HUES48 (cell line): ENCODE data around the gene ASZ1.
"Not testable (repeated sequence)": the region's sequence is repeated elsewhere in the genome, so short reads cannot be mapped to it uniquely, and the experiment has no call there.

Source experiments
- H3K27ac ChIP-seq: one replicate; pipeline ENCODE4 v1.7.0; 2013; ENCODE audit warnings: low read depth, low read length, inconsistent platforms
- H3K27me3 ChIP-seq: 2 replicates; pipeline ENCODE4 v1.6.1; 2013; ENCODE audit warnings: mild to moderate bottlenecking, low read length; ENCODE audit not compliant: control insufficient read depth, insufficient read depth
- H3K36me3 ChIP-seq: 2 replicates; pipeline ENCODE4 v1.6.1; 2013; ENCODE audit warnings: low read length; ENCODE audit not compliant: control insufficient read depth, insufficient read depth
- H3K4me1 ChIP-seq: 2 replicates; pipeline ENCODE4 v1.6.1; 2013; ENCODE audit warnings: mild to moderate bottlenecking, low read length; ENCODE audit not compliant: control insufficient read depth, insufficient read depth
- H3K4me3 ChIP-seq: 2 replicates; pipeline ENCODE4 v1.5.1; 2013; ENCODE audit warnings: mild to moderate bottlenecking, low read depth, low read length
- H3K9ac ChIP-seq: 2 replicates; pipeline ENCODE4 v1.6.1; 2013; ENCODE audit warnings: mild to moderate bottlenecking, low read depth, low read length, moderate library complexity
- H3K9me3 ChIP-seq: 2 replicates; pipeline ENCODE4 v1.6.1; 2013; ENCODE audit warnings: low read length; ENCODE audit not compliant: control insufficient read depth, insufficient read depth

The ASZ1 gene

GRCh38 chr7:117427258-117427701, at the start of gene ASZ1:
TSS of gene ASZ1 (minus strand) at chr7:117427493. CDS start at chr7:117427460, 33 bp downstream.
- H3K27me3 ChIP-seq = no peaks in the 10 kb centered on the region
- no peaks in the 10 kb centered on the region for H3K36me3 ChIP-seq
- H3K9me3 ChIP-seq = no peaks in the 10 kb centered on the region
- H3K9ac ChIP-seq = no peak within 1 kb of the TSS
- H3K27ac ChIP-seq = no peak within 1 kb of the TSS
- H3K4me1 ChIP-seq = no peaks in the 10 kb centered on the region
- no peak within 1 kb of the TSS for H3K4me3 ChIP-seq

- H3K36me3 ChIP-seq = no peaks in the 10 kb centered on the region
- peaks cover 39% of the 10 kb centered on the region for H3K27me3 ChIP-seq
- H3K27ac ChIP-seq = no peak overlapping the region
These were observed 49.4 kb upstream of the ASZ1 start for GRCh38 chr7:117476557-117477215.

GRCh38 chr7:117472335-117472734, 45.0 kb upstream of the ASZ1 start:
- no peak overlapping the region for H3K4me3 ChIP-seq
- no peak overlapping the region for H3K27ac ChIP-seq
- H3K9me3 ChIP-seq = no peaks in the 10 kb centered on the region
- H3K9ac ChIP-seq = no peak overlapping the region
- H3K27me3 ChIP-seq = peaks cover 2% of the 10 kb centered on the region; the same call in 1 of the 2 replicates
- H3K36me3 ChIP-seq = no peaks in the 10 kb centered on the region
- peaks cover 5% of the 10 kb centered on the region; the same call in 1 of the 2 replicates for H3K4me1 ChIP-seq

More at GRCh38 chr7:117476557-117477215, 49.4 kb upstream of the ASZ1 start:
- H3K4me1 ChIP-seq = peaks cover 24% of the 10 kb centered on the region
- H3K9me3 ChIP-seq = no peaks in the 10 kb centered on the region
- H3K4me3 ChIP-seq = no peak overlapping the region
- no peak overlapping the region for H3K9ac ChIP-seq

GRCh38 chr7:117470777-117471176, 43.5 kb upstream of the ASZ1 start:
- Histone ChIP-seq H3K27ac (no peak overlapping the region), H3K9me3 (no peaks in the 10 kb centered on the region), H3K27me3 (no peaks in the 10 kb centered on the region), H3K9ac (no peak overlapping the region), H3K4me3 (no peak overlapping the region), H3K36me3 (no peaks in the 10 kb centered on the region), H3K4me1 (peaks cover 5% of the 10 kb centered on the region; the same call in 1 of the 2 replicates)

GRCh38 chr7:117468174-117468573, 40.9 kb upstream of the ASZ1 start:
- H3K4me1 ChIP-seq = peaks cover 4% of the 10 kb centered on the region; the same call in 1 of the 2 replicates
- H3K9ac ChIP-seq = no peak overlapping the region
- no peaks in the 10 kb centered on the region for H3K36me3 ChIP-seq
- no peaks in the 10 kb centered on the region for H3K9me3 ChIP-seq
- H3K27ac ChIP-seq = no peak overlapping the region
- no peaks in the 10 kb centered on the region for H3K27me3 ChIP-seq
- no peak overlapping the region for H3K4me3 ChIP-seq

- not testable (repeated sequence) for H3K36me3 ChIP-seq, H3K27me3 ChIP-seq, H3K9ac ChIP-seq, H3K4me3 ChIP-seq, H3K27ac ChIP-seq, H3K9me3 ChIP-seq, H3K4me1 ChIP-seq
These were observed 33.5 kb upstream of the ASZ1 start for GRCh38 chr7:117460815-117461214.

GRCh38 chr7:117459735-117460134, 32.4 kb upstream of the ASZ1 start:
- no peaks in the 10 kb centered on the region for H3K36me3 ChIP-seq
- H3K4me1 ChIP-seq = no peaks in the 10 kb centered on the region
- no peaks in the 10 kb centered on the region for H3K9me3 ChIP-seq
- no peak overlapping the region for H3K9ac ChIP-seq
- no peak overlapping the region for H3K4me3 ChIP-seq
- H3K27me3 ChIP-seq = no peaks in the 10 kb centered on the region
- H3K27ac ChIP-seq = no peak overlapping the region

- Histone ChIP-seq H3K27ac (no peak overlapping the region), H3K4me1 (no peaks in the 10 kb centered on the region), H3K36me3 (no peaks in the 10 kb centered on the region)
These were observed 31.8 kb upstream of the ASZ1 start for GRCh38 chr7:117458977-117459583.

GRCh38 chr7:117448655-117449054, 21.4 kb upstream of the ASZ1 start:
- no peak overlapping the region for H3K9ac ChIP-seq
- no peaks in the 10 kb centered on the region for H3K4me1 ChIP-seq
- H3K36me3 ChIP-seq = no peaks in the 10 kb centered on the region
- H3K9me3 ChIP-seq = no peaks in the 10 kb centered on the region
- H3K4me3 ChIP-seq = no peak overlapping the region
- no peaks in the 10 kb centered on the region for H3K27me3 ChIP-seq
- no peak overlapping the region for H3K27ac ChIP-seq

More at GRCh38 chr7:117458977-117459583, 31.8 kb upstream of the ASZ1 start:
- Histone ChIP-seq H3K9ac (no peak overlapping the region), H3K27me3 (no peaks in the 10 kb centered on the region), H3K9me3 (no peaks in the 10 kb centered on the region), H3K4me3 (no peak overlapping the region)

GRCh38 chr7:117446220-117446815, 19.0 kb upstream of the ASZ1 start:
- H3K4me1 ChIP-seq = no peaks in the 10 kb centered on the region
- no peak overlapping the region for H3K9ac ChIP-seq
- H3K4me3 ChIP-seq = no peak overlapping the region

GRCh38 chr7:117445206-117445605, 17.9 kb upstream of the ASZ1 start:
- Histone ChIP-seq H3K4me3 (no peak overlapping the region), H3K9ac (no peak overlapping the region), H3K27me3 (no peaks in the 10 kb centered on the region), H3K9me3 (no peaks in the 10 kb centered on the region), H3K4me1 (no peaks in the 10 kb centered on the region), H3K36me3 (no peaks in the 10 kb centered on the region), H3K27ac (no peak overlapping the region)

More at GRCh38 chr7:117446220-117446815, 19.0 kb upstream of the ASZ1 start:
- Histone ChIP-seq H3K27me3 (no peaks in the 10 kb centered on the region), H3K36me3 (no peaks in the 10 kb centered on the region), H3K27ac (no peak overlapping the region), H3K9me3 (no peaks in the 10 kb centered on the region)
